Psoas muscle (tissue), 8 donors: Measurements from ENCODE around the gene SGMS1. TPM values are rescaled to one million over a fixed set of nuclear protein-coding genes. Genes with fewer than 3 reads are reported as not detected.
A peak's percentile ranks its signal among the peaks of the same experiment; 100 is the strongest.

Experiments used
- ATAC-seq, 4 donors: fragments of 200-7000 bp; cut with Tn5 transposase; one replicate each; pipeline ENCODE4 v1.9.1; 2020; ENCODE audit warnings: moderate library complexity in 3 of 4, mild to moderate bottlenecking in 2 of 4
- DNase-seq, 2 donors: peaks; one replicate each; pipeline ENCODE4 v3.0.0-alpha.2; 2020
- H3K27ac ChIP-seq: fragments of 200-600 bp; one replicate; pipeline ENCODE4 v1.8.0; 2022
- H3K27me3 ChIP-seq, 3 donors: fragments of 200-600 bp in 1 of 3; one replicate each; pipeline versions ENCODE4 v1.6.1 to v1.8.0; 2013 to 2022; ENCODE audit warnings: low read length in 2 of 3, mild to moderate bottlenecking in 2 of 3, moderate library complexity in 1 of 3; ENCODE audit not compliant: insufficient read depth in 3 of 3
- H3K36me3 ChIP-seq, 2 donors: fragments of 200-600 bp in 1 of 2; one replicate each; pipeline versions ENCODE4 v1.6.1 to v1.8.0; 2013 to 2022; ENCODE audit warnings: low read depth in 1 of 2, mild to moderate bottlenecking in 1 of 2, moderate library complexity in 1 of 2; ENCODE audit not compliant: insufficient read depth in 1 of 2
- H3K4me1 ChIP-seq: fragments of 200-600 bp; one replicate; pipeline ENCODE4 v1.8.0; 2022
- H3K4me3 ChIP-seq: fragments of 200-600 bp; one replicate; pipeline ENCODE4 v1.8.0; 2022; ENCODE audit warnings: mild to moderate bottlenecking
- H3K9me3 ChIP-seq: fragments of 200-600 bp; one replicate; pipeline ENCODE4 v1.8.0; 2022
- CTCF ChIP-seq: fragments of 200-600 bp; IDR thresholded peaks from one replicate; pipeline ENCODE4 v1.8.0; 2022; ENCODE audit warnings: antibody characterized with exemption
- WGBS, 3 donors: extraction: QIAGEN DNeasy Blood & Tissue Kit; methylation state at CpG; one replicate each; pipeline versions ENCODE4 v1.1.6 to v1.1.7; 2013; 5-methylcytosine and 5-hydroxymethylcytosine counted together
- intact Hi-C, 2 donors: fragments of 100-400 bp; cut with DNase I; formaldehyde crosslinking; loops; one replicate each; pipeline versions ENCODE4 v1.11.0 to v1.14.2; 2022
- polyA plus RNA-seq, 3 donors: library from polyadenylated mRNA; stranded (reverse); fragments of 200-250 nt; gene quantifications; one replicate each; pipeline ENCODE4 v1.2.3, GENCODE V29; 2013
- total RNA-seq, 4 donors: library from RNA; stranded (reverse); fragmentation: NEBNext Ultra II Directional in 2 of 4; extraction: Animal tissue kit (Norgen Biotek cat#: 25700) in 2 of 4; gene quantifications; one replicate each; pipeline versions ENCODE4 v1.2.1 to v1.2.4, GENCODE V29; 2021 to 2023
- donor health status: healthy with polysubstance abuse.
- donor health status: DM: no; HTN: no; CAD: no; lungs with moderate emphysema.
- donor health status: Bipolar disorder and iron deficiency.
- donor health status: healthy.
- donor health status: DM: yes; HTN: yes; CAD: no.
- donor health status: DM: no; HTN: no; CAD: no.
- donor health status: DM: no; HTN: no; CAD: no.
- donor health status: DM: yes; HTN: yes; CAD: no.

Gene SGMS1
- total and polyA plus RNA-seq, 7 donors: 6.2 to 16.7 (median 11.3) TPM

GRCh38 chr10:50398381-50398780, 225.4 kb downstream of the SGMS1 start:
- no peaks in the 10 kb centered on the region for H3K27me3 ChIP-seq
- DNase-seq (no peak), ATAC-seq (no peak)
- H3K4me3 ChIP-seq: no peak overlapping the region
- no peak for TF ChIP-seq CTCF
- 26 to 54% (median 37%) methylated on average over 2 of the region's 2 CpGs for WGBS, 3 donors
- peaks cover 0 to 2% of the 10 kb centered on the region in 2 donors for H3K36me3 ChIP-seq
- intact Hi-C loops: no loop called here
- peaks cover 40% of the 10 kb centered on the region for H3K4me1 ChIP-seq
- H3K9me3 ChIP-seq: no peaks in the 10 kb centered on the region
- H3K27ac ChIP-seq: no peak overlapping the region

- Histone ChIP-seq H3K4me3 (peak overlapping the region; percentile 28), H3K27me3 (no peaks in the 10 kb centered on the region), H3K9me3 (no peaks in the 10 kb centered on the region), H3K36me3 (peaks cover 0 to 2% of the 10 kb centered on the region in 2 donors), H3K27ac (peak overlapping the region; percentile 5), H3K4me1 (peaks cover 40% of the 10 kb centered on the region)
- no peak for TF ChIP-seq CTCF
- 60 to 73% (median 60%) methylated on average over 8 of the region's 8 CpGs for WGBS, 3 donors
- intact Hi-C loops: no loop called here
- no peak for DNase-seq
- peak in 3 of 4 donors; percentile 54 to 65 (median 55) for ATAC-seq
Measured at GRCh38 chr10:50397312-50398140, 226.2 kb downstream of the SGMS1 start.

GRCh38 chr10:50396491-50397311, 227.1 kb downstream of the SGMS1 start:
- intact Hi-C loops: no loop called here
- Histone ChIP-seq H3K9me3 (no peaks in the 10 kb centered on the region), H3K36me3 (peaks cover 0 to 2% of the 10 kb centered on the region in 2 donors), H3K4me1 (peaks cover 40% of the 10 kb centered on the region), H3K4me3 (no peak overlapping the region), H3K27ac (no peak overlapping the region), H3K27me3 (no peaks in the 10 kb centered on the region)
- TF ChIP-seq CTCF: no peak
- WGBS, 3 donors: 77 to 88% (median 79%) methylated on average over 7 of the region's 7 CpGs
- DNase-seq: no peak
- no peak for ATAC-seq

GRCh38 chr10:50395851-50396250, 227.9 kb downstream of the SGMS1 start:
- 84 to 88% (median 84%) methylated on average over 2 of the region's 2 CpGs for WGBS, 3 donors
- Histone ChIP-seq H3K27me3 (no peaks in the 10 kb centered on the region), H3K27ac (no peak overlapping the region), H3K4me3 (no peak overlapping the region), H3K4me1 (peaks cover 40% of the 10 kb centered on the region), H3K36me3 (peaks cover 0 to 2% of the 10 kb centered on the region in 2 donors), H3K9me3 (no peaks in the 10 kb centered on the region)
- no peak for ATAC-seq
- intact Hi-C loops: no loop called here
- DNase-seq: no peak
- TF ChIP-seq CTCF: no peak
